Measurements from ENCODE around the gene CD55. TPM values are rescaled to one million over a fixed set of nuclear protein-coding genes. Genes with fewer than 3 reads are reported as not detected.

The CD55 gene
- polyA plus RNA-seq, 1 experiment: 31.0 TPM

DNA sequence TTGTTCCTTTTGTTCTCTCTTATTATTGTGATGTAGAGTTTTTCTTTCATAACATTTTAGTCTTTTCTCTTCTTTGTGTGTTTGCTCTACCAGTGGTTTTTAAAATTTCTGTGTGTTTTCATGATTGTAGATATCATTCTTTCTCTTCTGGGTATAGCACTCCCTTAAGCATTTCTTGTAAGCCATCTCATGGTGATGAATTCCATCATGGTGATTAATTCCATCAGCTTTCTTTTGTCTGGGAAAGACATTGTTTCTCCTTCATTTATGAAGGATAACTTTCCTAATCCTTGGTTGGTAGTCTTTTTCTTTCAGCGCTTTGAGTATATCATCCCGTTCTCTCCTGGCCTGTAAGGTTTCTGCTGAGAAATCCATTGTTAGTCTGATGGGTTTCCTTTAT, 22.7 kb downstream of the CD55 start:
- TF ChIP-seq, protein P1, sequence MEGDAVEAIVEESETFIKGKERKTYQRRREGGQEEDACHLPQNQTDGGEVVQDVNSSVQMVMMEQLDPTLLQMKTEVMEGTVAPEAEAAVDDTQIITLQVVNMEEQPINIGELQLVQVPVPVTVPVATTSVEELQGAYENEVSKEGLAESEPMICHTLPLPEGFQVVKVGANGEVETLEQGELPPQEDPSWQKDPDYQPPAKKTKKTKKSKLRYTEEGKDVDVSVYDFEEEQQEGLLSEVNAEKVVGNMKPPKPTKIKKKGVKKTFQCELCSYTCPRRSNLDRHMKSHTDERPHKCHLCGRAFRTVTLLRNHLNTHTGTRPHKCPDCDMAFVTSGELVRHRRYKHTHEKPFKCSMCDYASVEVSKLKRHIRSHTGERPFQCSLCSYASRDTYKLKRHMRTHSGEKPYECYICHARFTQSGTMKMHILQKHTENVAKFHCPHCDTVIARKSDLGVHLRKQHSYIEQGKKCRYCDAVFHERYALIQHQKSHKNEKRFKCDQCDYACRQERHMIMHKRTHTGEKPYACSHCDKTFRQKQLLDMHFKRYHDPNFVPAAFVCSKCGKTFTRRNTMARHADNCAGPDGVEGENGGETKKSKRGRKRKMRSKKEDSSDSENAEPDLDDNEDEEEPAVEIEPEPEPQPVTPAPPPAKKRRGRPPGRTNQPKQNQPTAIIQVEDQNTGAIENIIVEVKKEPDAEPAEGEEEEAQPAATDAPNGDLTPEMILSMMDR (IDR thresholded peaks at IDR 0.05; ENCODE audit: insufficient read depth, low read depth, low read length): no peak
- ChIA-PET CTCF (interaction anchor here (0.6 kb wide), 2 partner anchors 95 to 250 kb away, joined by 3 read pairs; no protein-coding TSS in a partner anchor), POLR2A (no interaction called here)
- Histone ChIP-seq H3K27me3 (ENCODE audit: control insufficient read depth, insufficient read depth, low read length) (no peaks in the 10 kb centered on the region), H3K36me3 (ENCODE audit: control insufficient read depth, insufficient read depth, low read length) (0 out of 2 replicates have a peak, but pooled peaks cover 1% of the 10 kb centered on the region), H3K4me3 (ENCODE audit: low read depth, low read length) (no peak overlapping the region)
- no peak for DNase-seq (ENCODE audit: low read depth)

DNA sequence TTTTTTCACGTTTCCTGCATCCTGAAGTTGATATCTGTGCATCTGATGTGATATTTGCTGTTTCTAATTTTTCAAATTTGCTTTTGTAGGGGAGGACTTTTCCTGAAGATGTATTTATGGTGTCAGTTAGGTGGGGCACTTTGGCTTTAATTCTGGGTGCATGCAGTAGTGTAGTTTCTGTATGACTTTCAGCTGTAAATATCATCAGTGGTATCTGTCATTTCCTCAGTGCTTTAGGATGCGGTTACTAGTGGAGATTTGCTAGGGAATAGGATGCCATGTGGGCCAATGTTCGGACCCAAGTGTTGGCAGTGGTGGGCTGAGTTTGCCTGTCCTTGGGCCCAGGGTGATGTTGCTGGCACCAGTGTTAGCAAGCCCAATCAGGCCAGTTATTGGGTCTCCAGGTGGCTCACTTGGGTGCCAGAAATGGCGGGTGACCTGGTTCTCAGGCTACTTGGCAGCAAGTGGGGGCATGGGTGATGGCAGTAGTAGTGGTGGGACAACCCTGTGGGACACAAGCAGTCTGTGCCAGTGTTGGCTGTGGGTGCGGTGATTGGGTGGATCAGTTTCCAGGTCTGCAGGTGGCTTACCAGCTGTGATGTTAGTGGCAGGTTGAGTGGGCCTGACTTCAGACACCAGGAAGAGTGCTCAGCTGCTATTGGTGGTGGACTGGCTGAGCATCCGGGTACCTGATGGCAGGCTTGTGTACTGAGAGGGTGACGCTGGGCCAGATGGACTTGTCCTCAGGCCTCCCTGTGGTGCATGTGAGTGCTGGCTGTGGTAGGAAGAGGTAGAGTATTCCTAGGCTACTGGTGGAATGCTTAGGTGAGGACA, 24.4 kb downstream of the CD55 start:
- no peak for DNase-seq (ENCODE audit: low read depth)
- CTCF ChIA-PET: no interaction called here
- Histone ChIP-seq H3K36me3 (ENCODE audit: control insufficient read depth, insufficient read depth, low read length) (0 out of 2 replicates have a peak, but pooled peaks cover 1% of the 10 kb centered on the region), H3K27me3 (ENCODE audit: control insufficient read depth, insufficient read depth, low read length) (no peaks in the 10 kb centered on the region), H3K4me3 (ENCODE audit: low read depth, low read length) (no peak overlapping the region)
- TF ChIP-seq, protein P1 (IDR thresholded peaks at IDR 0.05; ENCODE audit: insufficient read depth, low read depth, low read length): no peak
- POLR2A ChIA-PET: no interaction called here

DNA sequence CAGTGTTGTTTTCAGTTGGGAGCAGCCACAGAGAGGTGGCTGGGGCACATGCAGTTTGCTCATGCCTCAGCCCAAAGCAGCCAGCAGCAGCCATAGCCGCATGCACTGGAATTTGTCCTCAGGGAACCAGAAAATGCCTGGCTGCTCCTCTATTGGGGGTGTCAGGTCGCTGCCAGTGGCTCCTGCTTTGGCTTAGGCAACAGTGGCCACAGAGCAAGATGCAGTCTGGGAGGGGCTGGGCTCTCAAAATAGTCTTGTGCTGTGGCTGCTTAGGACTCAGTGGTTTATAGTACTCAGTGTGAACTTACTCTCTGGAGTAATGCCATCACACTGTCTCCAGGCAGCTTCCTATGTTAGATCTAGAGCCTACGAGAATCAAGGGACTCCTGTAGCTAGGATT, 25.0 kb downstream of the CD55 start:
- no peak for DNase-seq (ENCODE audit: low read depth)
- H3K36me3 ChIP-seq (ENCODE audit: control insufficient read depth, insufficient read depth, low read length): 0 out of 2 replicates have a peak, but pooled peaks cover 1% of the 10 kb centered on the region
- ChIA-PET CTCF (no interaction called here), POLR2A (no interaction called here)
- H3K4me3 ChIP-seq (ENCODE audit: low read depth, low read length): no peak overlapping the region
- TF ChIP-seq, protein P1 (IDR thresholded peaks at IDR 0.05; ENCODE audit: insufficient read depth, low read depth, low read length): no peak
- H3K27me3 ChIP-seq (ENCODE audit: control insufficient read depth, insufficient read depth, low read length): no peaks in the 10 kb centered on the region

DNA sequence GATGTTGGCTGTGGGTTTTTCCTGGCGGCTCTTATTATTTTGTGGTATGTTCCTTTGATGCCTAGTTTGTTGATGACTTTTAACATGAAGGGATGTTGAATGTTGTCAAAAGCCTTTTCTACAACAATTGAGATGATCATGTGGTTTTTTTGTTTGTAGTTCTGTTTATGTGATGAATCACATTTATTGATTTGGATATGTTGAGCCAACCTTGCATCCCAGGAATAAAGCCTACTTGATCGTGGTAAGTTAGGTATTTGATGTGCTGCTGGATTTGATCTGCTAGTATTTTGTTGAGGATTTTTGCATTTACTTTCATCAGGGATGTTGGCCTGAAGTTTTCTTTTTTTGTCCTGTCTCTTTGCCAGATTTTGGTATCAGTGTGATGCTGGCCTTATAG, 28.5 kb downstream of the CD55 start:
- Histone ChIP-seq H3K27me3 (ENCODE audit: control insufficient read depth, insufficient read depth, low read length) (no peaks in the 10 kb centered on the region), H3K4me3 (ENCODE audit: low read depth, low read length) (no peak overlapping the region), H3K36me3 (ENCODE audit: control insufficient read depth, insufficient read depth, low read length) (0 out of 2 replicates have a peak, but pooled peaks cover 1% of the 10 kb centered on the region)
- no peak for DNase-seq (ENCODE audit: low read depth)
- TF ChIP-seq, protein P1 (IDR thresholded peaks at IDR 0.05; ENCODE audit: insufficient read depth, low read depth, low read length): no peak
- POLR2A ChIA-PET: no interaction called here
- CTCF ChIA-PET: no interaction called here

DNA sequence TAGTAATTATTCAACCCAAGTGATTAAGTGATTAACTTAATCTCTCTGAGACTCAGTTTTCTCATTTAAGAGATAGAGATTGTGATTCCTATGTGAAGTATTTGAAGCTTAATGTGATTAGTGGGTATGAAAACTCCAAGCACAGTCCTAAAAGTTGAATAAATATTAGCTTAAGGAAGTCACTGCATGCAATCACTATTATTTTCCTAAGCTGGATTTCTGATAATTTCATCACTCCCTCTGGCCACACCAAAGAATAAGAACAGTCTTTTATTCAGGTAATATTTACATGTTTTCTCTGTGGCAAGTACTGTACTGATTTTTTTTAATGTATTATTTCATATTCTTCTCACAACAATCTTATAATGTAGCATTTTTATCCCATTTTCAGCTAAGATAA, 31.1 kb downstream of the CD55 start:
- Histone ChIP-seq H3K27me3 (ENCODE audit: control insufficient read depth, insufficient read depth, low read length) (no peaks in the 10 kb centered on the region), H3K36me3 (ENCODE audit: control insufficient read depth, insufficient read depth, low read length) (no peaks in the 10 kb centered on the region), H3K4me3 (ENCODE audit: low read depth, low read length) (no peak overlapping the region)
- TF ChIP-seq, protein P1 (IDR thresholded peaks at IDR 0.05; ENCODE audit: insufficient read depth, low read depth, low read length): no peak
- ChIA-PET CTCF (interaction anchor here (0.8 kb wide), 1 partner anchor 15 kb away, joined by 3 read pairs; no protein-coding TSS in a partner anchor), POLR2A (no interaction called here)
- no peak for DNase-seq (ENCODE audit: low read depth)
